Panc1 (cell line): Measurements from ENCODE around the gene ILDR2.

Source experiments
- CTCF ChIP-seq: fragments of 450-650 bp; IDR thresholded peaks from 2 replicates; pipeline ENCODE4 v1.5.1; 2017; ENCODE audit warnings: mild to moderate bottlenecking
- REST ChIP-seq, 2 experiments: IDR thresholded peaks; 2 replicates each; pipeline ENCODE4 v1.6.1; 2011 to 2012; ENCODE audit warnings: low read depth in 2 of 2, control low read depth in 1 of 2, low read length in 1 of 2, mild to moderate bottlenecking in 1 of 2, moderate library complexity in 1 of 2; ENCODE audit not compliant: insufficient read depth in 1 of 2

- no peak for TF ChIP-seq CTCF
- no peak for TF ChIP-seq REST (IDR thresholded peaks at IDR 0.05; ENCODE audit: insufficient read depth in 1 of 2, low read depth in 2 of 2, low read length in 1 of 2)
These were observed 49.4 kb downstream of the ILDR2 start for GRCh38 chr1:166925810-166926478.
